GM10248 (cell line): ENCODE data around the gene CTAGE6.
"Not testable (repeated sequence)": the region's sequence is repeated elsewhere in the genome, so short reads cannot be mapped to it uniquely, and the experiment has no call there.

Experiments
- CTCF ChIA-PET: fragments of 300-600 bp; sonication (Branson Sonifier 250); formaldehyde crosslinking; extraction: SDS; loops from one replicate; lab custom pipeline; 2021; ENCODE audit warnings: antibody characterized with exemption; lab: Yijun Ruan, JAX
- POLR2A ChIA-PET: fragments of 350-650 bp; sonication (Branson Sonifier 250); formaldehyde crosslinking; extraction: SDS; loops from one replicate; lab custom pipeline; 2020; ENCODE audit warnings: antibody characterized with exemption; lab: Yijun Ruan, JAX
- DNase-seq: peaks from one replicate; pipeline ENCODE4 v3.0.0; 2012; ENCODE audit errors: extremely low spot score

Gene CTAGE6

DNA sequence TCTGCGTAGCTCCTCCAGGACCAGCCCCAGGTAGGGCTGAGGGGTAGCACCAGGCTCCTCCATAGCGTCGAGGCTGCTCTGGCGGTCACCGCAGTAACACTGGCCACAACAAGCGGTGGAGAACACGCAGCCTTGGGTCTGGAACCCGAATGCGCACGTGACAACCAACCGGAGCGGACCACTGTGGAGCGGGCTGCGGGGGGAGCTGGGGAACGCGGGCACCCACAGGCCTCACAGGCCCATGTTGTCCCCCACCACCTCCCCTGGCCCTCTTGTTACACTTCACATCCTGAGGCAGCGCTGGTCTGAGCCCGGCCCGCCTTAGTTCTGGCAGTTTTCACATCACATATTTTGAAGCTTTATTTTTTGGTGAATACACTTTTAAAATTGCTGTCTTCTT lies at the start of gene CTAGE6:
Gene CTAGE6 (minus strand): TSS at position 101 of the 400 bp plus-strand sequence. CDS start 38 bp downstream, at position 63.
- POLR2A ChIA-PET, CTCF ChIA-PET, DNase-seq: not testable (repeated sequence)

- CTCF ChIA-PET, POLR2A ChIA-PET: not testable (repeated sequence)
Observed at GRCh38 chr7:143806664-143807071, 49.2 kb upstream of the CTAGE6 start.

DNA sequence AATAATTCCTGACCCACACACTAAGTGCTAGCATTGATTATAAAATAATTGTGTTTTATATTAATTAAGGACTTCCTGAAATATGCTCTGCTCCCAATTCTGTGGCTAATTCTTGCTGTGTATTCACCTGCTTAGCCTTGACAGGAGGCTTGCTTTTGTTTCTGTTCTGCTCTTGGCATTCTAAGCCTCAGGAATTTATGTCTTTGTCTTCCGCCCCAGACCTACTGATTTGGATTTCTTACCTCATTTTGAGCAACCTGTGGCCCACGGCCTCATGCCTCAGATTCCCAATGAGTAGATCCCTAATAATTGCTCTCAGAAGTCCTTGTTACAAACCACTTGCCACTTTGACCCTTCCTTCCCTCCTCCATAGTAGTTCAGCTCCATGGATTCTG lies 40.4 kb upstream of the CTAGE6 start:
- CTCF ChIA-PET, POLR2A ChIA-PET, DNase-seq: not testable (repeated sequence)

More at GRCh38 chr7:143806664-143807071, 49.2 kb upstream of the CTAGE6 start:
- DNase-seq, result not testable (repeated sequence)

- POLR2A ChIA-PET, CTCF ChIA-PET: not testable (repeated sequence)
Observed at GRCh38 chr7:143797119-143797895, 39.8 kb upstream of the CTAGE6 start.

GRCh38 chr7:143795653-143796052 lies 38.2 kb upstream of the CTAGE6 start:
- POLR2A ChIA-PET, DNase-seq, CTCF ChIA-PET: not testable (repeated sequence)

More at GRCh38 chr7:143797119-143797895, 39.8 kb upstream of the CTAGE6 start:
- DNase-seq, result not testable (repeated sequence)

- POLR2A ChIA-PET, DNase-seq, CTCF ChIA-PET: not testable (repeated sequence)
Observed at GRCh38 chr7:143792633-143793032, 35.1 kb upstream of the CTAGE6 start.

GRCh38 chr7:143785415-143786182 lies 28.1 kb upstream of the CTAGE6 start:
- POLR2A ChIA-PET, DNase-seq, CTCF ChIA-PET: not testable (repeated sequence)

GRCh38 chr7:143779591-143779990 lies 22.1 kb upstream of the CTAGE6 start:
- CTCF ChIA-PET, POLR2A ChIA-PET, DNase-seq: not testable (repeated sequence)

DNA sequence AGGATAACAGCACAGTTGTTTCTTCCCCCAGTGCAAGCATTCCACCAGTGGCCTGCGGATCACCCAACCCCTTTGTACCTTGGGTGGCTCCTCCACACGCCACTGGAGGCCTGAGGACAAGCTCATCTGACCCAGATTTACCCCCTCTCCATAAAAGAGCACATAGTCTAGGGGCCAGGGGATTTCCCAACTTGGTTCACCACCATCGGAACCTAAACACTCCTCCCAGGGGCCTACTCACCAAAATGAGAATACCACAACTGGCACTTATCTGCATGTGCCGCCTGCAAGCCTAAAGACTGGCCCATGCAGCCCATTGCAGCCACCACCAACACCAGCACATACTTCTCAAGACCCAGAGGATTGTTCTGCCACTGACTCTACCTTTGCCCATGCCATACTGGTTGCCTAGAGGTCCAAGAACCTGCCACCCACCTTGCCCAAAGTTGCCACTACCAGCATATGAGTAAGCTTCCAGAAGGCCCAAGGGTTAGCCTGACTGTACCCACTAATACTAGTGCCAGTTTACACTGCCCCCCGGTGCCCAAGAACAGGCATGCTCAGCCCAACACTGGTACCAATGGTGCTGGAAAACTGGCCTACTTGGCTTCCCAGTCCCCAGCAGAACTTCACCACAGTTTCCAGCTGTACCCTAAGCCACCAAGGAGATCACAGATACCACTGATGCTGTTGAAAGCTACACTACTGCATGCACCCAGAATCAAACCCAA lies 15.4 kb upstream of the CTAGE6 start:
- CTCF ChIA-PET, POLR2A ChIA-PET: not testable (repeated sequence)

GRCh38 chr7:143767531-143767930 lies 10.0 kb upstream of the CTAGE6 start:
- DNase-seq, CTCF ChIA-PET, POLR2A ChIA-PET: not testable (repeated sequence)

More for the DNA sequence above, 15.4 kb upstream of the CTAGE6 start:
- DNase-seq, result not testable (repeated sequence)

DNA sequence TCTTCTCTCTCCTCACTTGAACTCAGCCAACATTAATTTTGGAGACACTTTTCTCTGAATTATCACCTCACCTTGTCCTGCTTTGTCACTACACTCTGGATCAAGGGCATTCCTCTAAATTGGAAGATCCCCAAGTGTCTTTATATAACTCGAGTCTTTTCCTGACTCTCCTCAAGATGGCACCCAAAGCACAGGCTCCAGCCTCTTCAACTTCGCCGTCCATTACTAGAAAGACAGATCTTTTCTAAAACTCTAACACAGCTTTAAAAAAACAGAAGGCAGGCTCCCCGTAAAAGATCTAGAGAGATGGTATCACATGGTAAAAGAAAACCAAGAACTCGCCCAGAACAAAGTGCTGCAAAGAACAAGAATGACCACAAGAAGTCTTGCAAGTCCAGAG lies 8.2 kb upstream of the CTAGE6 start:
- DNase-seq, CTCF ChIA-PET, POLR2A ChIA-PET: not testable (repeated sequence)

GRCh38 chr7:143763065-143763464 lies 5.6 kb upstream of the CTAGE6 start:
- CTCF ChIA-PET, result not testable (repeated sequence)

GRCh38 chr7:143745340-143745739 lies 12.2 kb downstream of the CTAGE6 start:
- POLR2A ChIA-PET, CTCF ChIA-PET, DNase-seq: not testable (repeated sequence)

More at GRCh38 chr7:143763065-143763464, 5.6 kb upstream of the CTAGE6 start:
- DNase-seq, POLR2A ChIA-PET: not testable (repeated sequence)
